ENCODE data around the gene HOXB5.

Gene HOXB5

GRCh38 chr17:48626245-48627117 lies 32.9 kb upstream of the HOXB5 start, which contains the start of gene HOXB9 (continued):
- TF ChIP-seq ZSCAN23 (tag by site-specific recombination; IDR thresholded peaks at IDR 0.05) (peak; percentile 41; the same call in 1 of the 2 replicates), ZNF692 (tag by site-specific recombination; IDR thresholded peaks at IDR 0.05) (peak; percentile 74), ZNF776 (tag by site-specific recombination; IDR thresholded peaks at IDR 0.05; ENCODE audit: borderline replicate concordance) (no peak), HIC1 (tag by site-specific recombination; IDR thresholded peaks at IDR 0.05) (peak; percentile 88), ZNF510 (tag by site-specific recombination; IDR thresholded peaks at IDR 0.05; ENCODE audit: insufficient replicate concordance) (no peak), ZNF548 (tag by site-specific recombination; IDR thresholded peaks at IDR 0.05) (no peak), ZSCAN18 (tag by site-specific recombination; IDR thresholded peaks at IDR 0.05) (peak; percentile 62; the same call in 1 of the 2 replicates), ZNF19 (tag by site-specific recombination; IDR thresholded peaks at IDR 0.05; ENCODE audit: low read depth) (no peak), ZNF214 (tag by site-specific recombination; IDR thresholded peaks at IDR 0.05; ENCODE audit: borderline replicate concordance) (no peak), ZNF335 (tag by site-specific recombination; conservative IDR thresholded peaks at IDR 0.05) (peak; percentile 69), ZNF580 (tag by site-specific recombination; IDR thresholded peaks at IDR 0.05) (peak; percentile 52; the same call in 1 of the 2 replicates)

- Histone ChIP-seq H3K27ac (ENCODE audit: extremely low read depth, low read depth, low read length) (peak overlapping the region; percentile 100), H3K36me3 (ENCODE audit: control insufficient read depth in 2 of 2, insufficient read depth in 1 of 2, low read length in 2 of 2) (peaks cover 0 to 35% of the 10 kb centered on the region in 2 experiments; a peak in 1 of 3 replicates), H3K9me3 (ENCODE audit: control insufficient read depth, insufficient read depth, low read depth, low read length) (no peaks in the 10 kb centered on the region), H3K4me1 (ENCODE audit: control insufficient read depth, insufficient read depth, low read length) (peaks cover 21% of the 10 kb centered on the region), H3K4me3 (ENCODE audit: low read depth, low read length) (peak overlapping the region; percentile 78)
- CTCF ChIA-PET: interaction anchor here (0.5 to 5.0 kb wide), 11 partner anchors 11 to 599 kb away, joined by 3 to 37 read pairs (median 4); no protein-coding TSS in a partner anchor
- POLR2A ChIA-PET: interaction anchor here (0.6 to 4.5 kb wide), 16 partner anchors 11 to 578 kb away, joined by 3 to 38 read pairs (median 4); partner anchors contain the start of genes NFE2L1 and SNX11
- no peak for TF ChIP-seq ZNF701 (tag by site-specific recombination; IDR thresholded peaks at IDR 0.05)
- TF ChIP-seq ZBTB1 (tag by site-specific recombination; IDR thresholded peaks at IDR 0.05): no peak; the same call in 1 of the 2 replicates
- no peak; the same call in 1 of the 2 replicates for TF ChIP-seq ZSCAN4 (tag by site-specific recombination; IDR thresholded peaks at IDR 0.05)
- TF ChIP-seq IKZF3 (tag by site-specific recombination; IDR thresholded peaks at IDR 0.05): no peak
- 0 out of 2 replicates have a peak, but pooled peaks have one; percentile 26 for TF ChIP-seq ZNF837 (tag by site-specific recombination; IDR thresholded peaks at IDR 0.05)
- no peak for TF ChIP-seq PRDM6 (tag by site-specific recombination; IDR thresholded peaks at IDR 0.05)
- no peak; the same call in 1 of the 2 replicates for TF ChIP-seq ZNF121 (tag by site-specific recombination; IDR thresholded peaks at IDR 0.05)
- TF ChIP-seq ZEB2 (tag by site-specific recombination; IDR thresholded peaks at IDR 0.05): no peak
- TF ChIP-seq HOXD13 (CRISPR knock-in tag; IDR thresholded peaks at IDR 0.05; ENCODE audit: borderline replicate concordance): peak; percentile 40; the same call in 1 of the 2 replicates
- peak; percentile 36 for TF ChIP-seq KLF16 (tag by site-specific recombination; IDR thresholded peaks at IDR 0.05)
- TF ChIP-seq ZNF311 (tag by site-specific recombination; IDR thresholded peaks at IDR 0.05; ENCODE audit: borderline replicate concordance): no peak
- no peak for TF ChIP-seq CTCF (tag by site-specific recombination; IDR thresholded peaks at IDR 0.05)
These were observed 32.1 kb upstream of the HOXB5 start for GRCh38 chr17:48625495-48626244.
